Epithelial cell of proximal tubule (primary cell): Measurements from ENCODE around the gene TRIM9. TPM values are rescaled to one million over a fixed set of nuclear protein-coding genes. Genes with fewer than 3 reads are reported as not detected.

Source experiments
- DNase-seq: peaks from one replicate; pipeline ENCODE4 v3.0.0-alpha.2; 2011; ENCODE audit warnings: low read depth
- H3K4me3 ChIP-seq: 2 replicates; pipeline ENCODE4 v1.5.1; 2011; ENCODE audit warnings: low read depth, mild to moderate bottlenecking, low read length
- total RNA-seq: library from RNA; depleted of rRNA; stranded (reverse); fragments of >200 nt; gene quantifications from 2 replicates; pipeline ENCODE4 v1.2.3, GENCODE V29; 2015
- TF ChIP-seq, protein P1 (sequence below): conservative IDR thresholded peaks from 2 replicates; pipeline ENCODE4 v1.5.1; 2012; ENCODE audit warnings: low read depth, mild to moderate bottlenecking, low read length

Gene TRIM9
- total RNA-seq, 1 donor from 2014 or later, result 0.69 TPM

DNA sequence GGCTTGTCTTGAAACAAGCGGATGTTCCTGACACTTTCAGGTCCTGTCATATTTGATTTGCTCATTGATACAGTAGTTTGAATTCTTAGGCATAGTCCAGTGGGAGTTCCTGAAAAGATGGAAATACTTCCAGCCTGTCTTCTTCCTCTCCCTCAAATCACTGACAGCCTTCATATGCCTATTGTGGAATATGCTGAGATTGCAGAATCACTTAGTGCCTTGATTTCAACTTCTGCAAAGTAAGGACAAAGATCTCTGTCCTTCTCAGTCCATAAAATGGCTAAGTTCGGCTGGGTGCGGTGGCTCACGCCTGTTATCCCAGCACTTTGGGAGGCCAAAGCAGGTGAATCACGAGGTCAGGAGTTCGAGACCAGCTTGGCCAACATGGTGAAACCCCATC lies 143.9 kb downstream of the TRIM9 start:
- TF ChIP-seq, protein P1, sequence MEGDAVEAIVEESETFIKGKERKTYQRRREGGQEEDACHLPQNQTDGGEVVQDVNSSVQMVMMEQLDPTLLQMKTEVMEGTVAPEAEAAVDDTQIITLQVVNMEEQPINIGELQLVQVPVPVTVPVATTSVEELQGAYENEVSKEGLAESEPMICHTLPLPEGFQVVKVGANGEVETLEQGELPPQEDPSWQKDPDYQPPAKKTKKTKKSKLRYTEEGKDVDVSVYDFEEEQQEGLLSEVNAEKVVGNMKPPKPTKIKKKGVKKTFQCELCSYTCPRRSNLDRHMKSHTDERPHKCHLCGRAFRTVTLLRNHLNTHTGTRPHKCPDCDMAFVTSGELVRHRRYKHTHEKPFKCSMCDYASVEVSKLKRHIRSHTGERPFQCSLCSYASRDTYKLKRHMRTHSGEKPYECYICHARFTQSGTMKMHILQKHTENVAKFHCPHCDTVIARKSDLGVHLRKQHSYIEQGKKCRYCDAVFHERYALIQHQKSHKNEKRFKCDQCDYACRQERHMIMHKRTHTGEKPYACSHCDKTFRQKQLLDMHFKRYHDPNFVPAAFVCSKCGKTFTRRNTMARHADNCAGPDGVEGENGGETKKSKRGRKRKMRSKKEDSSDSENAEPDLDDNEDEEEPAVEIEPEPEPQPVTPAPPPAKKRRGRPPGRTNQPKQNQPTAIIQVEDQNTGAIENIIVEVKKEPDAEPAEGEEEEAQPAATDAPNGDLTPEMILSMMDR, result no peak
- DNase-seq, result no peak
- no peak overlapping the region for H3K4me3 ChIP-seq

DNA sequence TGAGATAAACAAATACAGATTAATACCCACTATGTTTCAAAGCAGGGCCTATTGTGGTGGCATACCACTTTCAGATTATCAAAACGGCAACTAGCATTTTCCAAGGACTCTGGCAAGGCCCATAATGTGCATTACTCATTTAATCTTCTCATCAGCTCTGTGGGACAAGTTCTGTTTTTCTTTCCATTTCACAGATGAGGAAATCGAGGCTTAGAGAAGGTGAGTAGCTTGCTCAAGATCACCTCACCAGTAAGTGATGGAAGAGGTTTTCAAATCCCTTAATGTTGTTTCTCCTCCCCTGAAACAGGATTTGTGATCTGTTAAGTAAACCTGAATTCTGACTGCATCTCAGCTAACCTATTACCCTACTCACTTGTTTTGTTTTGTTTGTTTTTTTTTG lies 146.7 kb downstream of the TRIM9 start:
- H3K4me3 ChIP-seq, result no peak overlapping the region
- no peak for DNase-seq
- TF ChIP-seq, protein P1, result no peak

DNA sequence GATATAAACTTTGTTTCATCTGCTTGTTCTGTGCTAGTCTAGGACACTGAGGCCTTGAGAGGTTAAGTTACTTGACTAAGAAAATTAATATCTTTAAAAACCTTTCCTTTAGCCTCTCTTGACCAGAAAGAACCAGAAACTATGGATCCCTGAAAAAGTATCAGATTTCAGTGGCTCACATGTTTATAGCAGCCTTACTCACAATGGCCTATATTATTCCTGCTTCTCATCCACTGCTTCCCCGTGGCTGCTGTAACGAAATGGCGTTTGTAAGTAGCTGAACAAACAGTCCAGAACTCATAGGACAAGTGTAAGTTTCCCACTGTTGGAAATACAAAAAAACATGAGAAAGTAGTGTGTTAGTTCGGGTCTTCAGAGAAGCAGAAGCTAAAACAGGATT lies 147.5 kb downstream of the TRIM9 start:
- DNase-seq, result no peak
- H3K4me3 ChIP-seq, result no peak overlapping the region
- TF ChIP-seq, protein P1, result no peak

DNA sequence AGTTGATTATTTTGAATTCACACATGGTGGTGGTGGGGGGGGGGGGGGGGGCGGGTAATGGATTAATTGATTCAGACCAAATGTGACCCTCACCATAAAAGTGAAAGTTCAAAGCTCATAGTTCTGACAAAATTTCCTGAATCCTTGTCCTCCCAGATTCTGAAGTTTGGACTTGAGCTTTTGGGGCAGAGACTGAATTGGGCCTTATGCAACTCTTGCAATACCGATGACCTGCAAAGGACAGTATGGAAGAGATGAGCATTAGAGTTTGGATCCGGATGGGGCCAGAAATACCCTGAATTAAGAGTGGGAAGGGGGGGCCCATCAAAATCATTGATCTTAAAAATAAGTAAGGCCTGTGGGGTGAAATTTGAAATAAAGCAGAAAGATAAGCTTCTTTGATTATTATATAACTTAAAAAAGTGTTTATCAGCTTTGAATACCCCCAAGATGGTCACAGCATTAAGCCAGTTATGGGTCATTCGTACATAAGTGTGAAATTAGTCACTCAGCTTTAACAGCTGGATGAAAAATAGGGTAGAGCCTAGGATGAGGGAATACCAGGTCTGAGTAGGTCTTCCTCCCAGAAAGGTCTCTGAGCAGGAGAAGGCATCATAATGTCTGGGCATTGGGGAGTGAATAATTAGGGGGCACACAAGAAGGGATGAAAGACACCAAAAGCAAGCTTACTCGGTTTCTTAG lies 148.5 kb downstream of the TRIM9 start:
- no peak for DNase-seq
- no peak overlapping the region for H3K4me3 ChIP-seq
- TF ChIP-seq, protein P1, result no peak

DNA sequence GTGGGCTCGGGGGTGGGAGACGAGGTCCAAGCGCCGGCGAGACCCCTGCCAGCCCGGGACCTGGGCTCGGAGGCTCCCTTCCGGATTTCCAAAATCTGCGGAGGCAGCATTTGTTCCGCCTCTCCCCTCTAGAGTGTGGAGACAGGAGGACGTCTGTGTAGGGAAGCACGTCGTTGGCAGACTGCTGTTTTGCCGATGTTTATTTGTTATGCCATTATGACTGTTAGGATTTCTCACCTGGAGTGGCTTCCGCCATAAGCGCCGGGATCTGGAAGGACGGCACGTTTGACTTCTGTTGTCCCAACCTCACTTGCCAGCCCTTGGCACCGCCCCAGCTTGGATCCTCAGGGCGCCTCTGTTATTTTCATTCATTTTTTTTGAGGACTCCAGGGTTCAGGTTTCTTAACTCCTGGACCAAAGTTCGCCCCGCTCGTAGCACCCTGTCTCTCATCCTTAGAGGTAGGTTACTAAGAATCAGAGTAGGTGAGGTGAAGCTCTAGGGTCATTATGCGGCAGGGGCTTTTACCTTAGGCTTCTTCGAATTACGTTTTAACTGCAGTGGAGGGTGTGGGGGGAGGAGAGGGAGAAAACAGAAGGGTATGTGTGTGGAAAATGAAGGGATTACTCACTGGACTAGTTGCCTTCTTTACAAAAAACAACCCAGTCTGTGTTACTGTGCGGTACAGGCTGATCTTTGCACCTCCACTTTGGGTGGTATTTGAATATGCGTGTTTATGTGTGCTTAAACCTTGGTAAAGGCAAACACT lies 150.1 kb downstream of the TRIM9 start:
- DNase-seq, result no peak
- H3K4me3 ChIP-seq, result peak overlapping the region; percentile 88
- TF ChIP-seq, protein P1, result no peak

DNA sequence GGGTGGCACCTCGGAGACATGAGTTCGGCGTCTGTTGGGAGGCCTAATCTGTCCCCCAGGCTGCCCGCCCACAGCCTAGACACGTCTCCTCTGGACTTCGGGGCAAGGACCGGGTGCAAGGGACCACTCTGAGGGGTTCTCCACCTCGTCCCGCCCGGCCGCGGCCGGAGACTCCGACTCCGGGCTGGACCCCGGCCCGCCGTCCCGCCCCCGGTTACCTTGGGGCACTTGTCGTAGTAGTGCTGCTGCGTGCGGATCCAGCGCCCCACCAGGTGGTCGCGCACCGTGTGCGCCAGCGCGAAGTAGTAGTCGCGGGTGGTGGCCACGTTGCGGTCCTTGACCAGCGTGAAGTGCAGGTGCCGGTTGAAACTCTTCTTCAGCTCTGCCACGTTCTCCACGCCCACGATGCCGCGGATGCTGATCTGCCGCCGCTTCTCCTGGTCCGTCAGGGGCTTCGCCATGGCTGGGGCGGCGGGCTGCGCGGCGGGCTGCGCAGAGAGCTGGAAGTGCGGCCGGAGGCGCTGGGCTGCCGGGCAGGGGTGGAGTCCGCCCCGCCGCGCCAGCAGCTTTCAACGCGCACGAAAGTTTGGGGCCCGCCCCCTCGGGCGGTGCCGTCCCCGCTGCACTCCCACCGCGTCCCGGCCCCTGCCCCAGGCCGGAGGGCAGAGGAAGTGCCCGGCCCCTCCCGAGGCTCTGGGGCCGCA lies 150.8 kb downstream of the TRIM9 start, which contains the start of gene PYGL:
Gene PYGL (minus strand): TSS at position 541 of the 704 bp plus-strand sequence. CDS start 80 bp downstream, at position 461.
- H3K4me3 ChIP-seq, result peak within 1 kb of the TSS; percentile 88
- no peak for DNase-seq
- TF ChIP-seq, protein P1, result no peak
